ENCODE measurements around the gene SMC1B.
"Not testable (repeated sequence)": the region's sequence is repeated elsewhere in the genome, so short reads cannot be mapped to it uniquely, and the experiment has no call there.

The SMC1B gene

DNA sequence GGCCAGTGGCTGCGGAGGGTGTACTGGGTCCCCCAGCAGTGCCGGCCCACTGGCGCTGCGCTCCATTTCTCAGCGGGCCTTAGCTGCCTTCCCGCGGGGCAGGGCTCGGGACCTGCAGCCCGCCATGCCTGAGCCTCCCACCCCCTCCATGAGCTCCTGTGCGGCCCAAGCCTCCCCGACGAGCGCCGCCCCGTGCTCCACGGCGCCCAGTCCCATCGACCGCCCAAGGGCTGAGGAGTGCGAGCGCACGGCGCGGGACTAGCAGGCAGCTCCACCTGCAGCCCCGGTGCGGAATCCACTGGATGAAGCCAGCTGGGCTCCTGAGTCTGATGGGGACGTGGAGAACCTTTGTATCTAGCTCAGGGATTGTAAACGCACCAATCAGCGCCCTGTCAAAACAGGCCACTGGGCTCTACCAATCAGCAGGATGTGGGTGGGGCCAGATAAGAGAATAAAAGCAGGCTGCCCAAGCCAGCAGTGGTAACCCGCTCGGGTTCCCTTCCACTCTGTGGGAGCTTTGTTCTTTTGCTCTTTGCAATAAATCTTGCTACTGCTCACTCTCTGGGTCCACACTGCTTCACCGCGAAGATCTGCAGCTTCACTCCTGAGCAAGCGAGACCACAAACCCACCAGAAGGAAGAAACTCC, 23.6 kb upstream of the SMC1B start:
- not testable (repeated sequence) for H3K36me3 ChIP-seq (ENCODE audit: control insufficient read depth in 1 of 2, insufficient read depth in 2 of 2, low read length in 2 of 2); DNase-seq; H3K27ac ChIP-seq (ENCODE audit: low read depth, low read length); H2BK5ac ChIP-seq (ENCODE audit: low read depth, low read length, poor library complexity); H2AFZ ChIP-seq (ENCODE audit: insufficient read depth, low read length, poor library complexity); H3K14ac ChIP-seq (ENCODE audit: low read length); H2AK5ac ChIP-seq (ENCODE audit: low read length); H3K23ac ChIP-seq (ENCODE audit: low read length); H3K27me3 ChIP-seq (ENCODE audit: insufficient read depth, low read length); H4K12ac ChIP-seq (ENCODE audit: low read depth, low read length); H4K8ac ChIP-seq (ENCODE audit: low read depth, low read length); H3K18ac ChIP-seq (ENCODE audit: low read length); H3K4me2 ChIP-seq (ENCODE audit: low read length); H3K79me2 ChIP-seq (ENCODE audit: control insufficient read depth, insufficient read depth, low read length, poor library complexity); H2BK120ac ChIP-seq (ENCODE audit: insufficient read depth, low read length, poor library complexity); H3K4me3 ChIP-seq (ENCODE audit: low read depth, low read length); H3K9ac ChIP-seq (ENCODE audit: low read length); H3K4ac ChIP-seq (ENCODE audit: low read depth, low read length); H3K9me3 ChIP-seq (ENCODE audit: insufficient read depth, low read depth, low read length)
- Histone ChIP-seq H4K91ac (ENCODE audit: low read depth, low read length) (peak overlapping the region; percentile 26), H3K79me1 (ENCODE audit: low read length) (peaks cover 28% of the 10 kb centered on the region), H3K4me1 (ENCODE audit: control insufficient read depth in 1 of 2, insufficient read depth in 2 of 2, low read length in 2 of 2) (peaks cover 4 to 16% of the 10 kb centered on the region in 2 experiments), H2BK12ac (ENCODE audit: low read length) (peak overlapping the region; percentile 20)
- WGBS (ENCODE audit: extremely low coverage, insufficient coverage, insufficient read length): no CpG with 5 or more reads among the region's 34 CpGs

DNA sequence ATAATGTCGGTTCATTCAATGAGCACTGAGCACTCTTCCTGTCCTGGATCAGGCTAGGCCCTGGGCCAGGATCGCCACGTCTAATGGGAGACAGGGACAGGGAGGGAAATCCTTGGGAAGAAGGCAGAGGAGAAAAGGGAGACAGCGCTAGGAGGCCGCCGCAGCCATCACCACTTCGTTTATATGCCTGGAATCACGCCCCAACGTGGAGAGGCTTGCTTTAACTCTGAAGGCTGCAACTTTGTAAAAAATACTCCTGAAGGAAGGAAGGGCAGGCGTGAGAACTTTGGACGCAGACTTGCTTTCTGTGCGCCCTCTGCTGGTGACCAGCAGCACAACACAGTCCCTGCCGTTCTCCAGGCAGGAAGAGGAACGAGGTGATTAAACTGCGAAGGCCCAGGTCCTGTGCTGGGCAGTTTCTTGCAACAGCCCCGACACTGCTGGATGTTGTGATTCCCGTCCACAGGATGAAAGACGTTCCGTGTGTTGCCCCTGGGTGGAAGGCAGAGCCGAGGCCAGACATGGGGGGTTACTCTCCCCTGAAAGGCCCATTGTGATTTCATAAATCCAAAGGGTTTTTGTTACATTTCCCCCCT, 22.2 kb upstream of the SMC1B start:
- Histone ChIP-seq H3K14ac (ENCODE audit: low read length) (peak overlapping the region; percentile 24), H2BK5ac (ENCODE audit: low read depth, low read length, poor library complexity) (peak overlapping the region; percentile 58), H3K4ac (ENCODE audit: low read depth, low read length) (no peak overlapping the region), H2BK12ac (ENCODE audit: low read length) (peak overlapping the region; percentile 87), H3K4me3 (ENCODE audit: low read depth, low read length) (no peak overlapping the region), H3K36me3 (ENCODE audit: control insufficient read depth in 1 of 2, insufficient read depth in 2 of 2, low read length in 2 of 2) (no peaks in the 10 kb centered on the region), H2BK120ac (ENCODE audit: insufficient read depth, low read length, poor library complexity) (peak overlapping the region; percentile 75), H4K91ac (ENCODE audit: low read depth, low read length) (peak overlapping the region; percentile 84), H4K8ac (ENCODE audit: low read depth, low read length) (peak overlapping the region; percentile 73), H2AFZ (ENCODE audit: insufficient read depth, low read length, poor library complexity) (no peak overlapping the region), H3K23ac (ENCODE audit: low read length) (no peak overlapping the region), H3K9ac (ENCODE audit: low read length) (no peak overlapping the region), H3K27me3 (ENCODE audit: insufficient read depth, low read length) (no peaks in the 10 kb centered on the region), H3K27ac (ENCODE audit: low read depth, low read length) (peak overlapping the region; percentile 3), H4K12ac (ENCODE audit: low read depth, low read length) (no peak overlapping the region), H3K79me1 (ENCODE audit: low read length) (peaks cover 19% of the 10 kb centered on the region), H3K4me2 (ENCODE audit: low read length) (no peak overlapping the region), H3K18ac (ENCODE audit: low read length) (peak overlapping the region; percentile 37), H3K9me3 (ENCODE audit: insufficient read depth, low read depth, low read length) (no peaks in the 10 kb centered on the region), H3K4me1 (ENCODE audit: control insufficient read depth in 1 of 2, insufficient read depth in 2 of 2, low read length in 2 of 2) (peaks cover 0 to 9% of the 10 kb centered on the region in 2 experiments), H3K79me2 (ENCODE audit: control insufficient read depth, insufficient read depth, low read length, poor library complexity) (no peaks in the 10 kb centered on the region), H2AK5ac (ENCODE audit: low read length) (no peak overlapping the region)
- DNase-seq: peak; percentile 87 to 96
- no CpG with 5 or more reads among the region's 20 CpGs for WGBS (ENCODE audit: extremely low coverage, insufficient coverage, insufficient read length)

DNA sequence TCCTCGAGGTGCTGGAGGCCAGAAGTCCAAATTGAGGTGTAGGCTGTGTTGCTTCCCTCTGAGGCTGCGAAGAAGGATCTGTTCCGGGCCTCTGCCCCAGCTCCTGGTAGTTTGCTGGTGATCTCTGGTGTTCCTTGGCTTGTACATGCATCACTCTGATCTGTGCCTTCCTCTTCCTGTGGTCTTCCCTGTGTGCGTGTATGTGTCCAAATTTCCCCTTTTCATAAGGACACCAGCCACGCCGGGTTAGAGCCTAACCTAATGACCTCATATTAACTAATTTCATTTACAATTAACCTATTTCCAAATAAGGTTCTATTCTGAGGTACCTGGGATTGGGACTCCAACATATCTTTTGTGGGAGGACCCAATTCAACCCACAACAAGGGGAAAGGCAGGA, 21.6 kb upstream of the SMC1B start:
- Histone ChIP-seq H3K79me1 (ENCODE audit: low read length) (peaks cover 14% of the 10 kb centered on the region), H3K4me1 (ENCODE audit: control insufficient read depth in 1 of 2, insufficient read depth in 2 of 2, low read length in 2 of 2) (peaks cover 0 to 5% of the 10 kb centered on the region in 2 experiments), H2BK5ac (ENCODE audit: low read depth, low read length, poor library complexity) (no peak overlapping the region), H4K8ac (ENCODE audit: low read depth, low read length) (peak overlapping the region; percentile 59), H3K9ac (ENCODE audit: low read length) (no peak overlapping the region), H3K27me3 (ENCODE audit: insufficient read depth, low read length) (no peaks in the 10 kb centered on the region), H3K9me3 (ENCODE audit: insufficient read depth, low read depth, low read length) (no peaks in the 10 kb centered on the region), H2AFZ (ENCODE audit: insufficient read depth, low read length, poor library complexity) (no peak overlapping the region), H3K4ac (ENCODE audit: low read depth, low read length) (peak overlapping the region; percentile 16), H3K4me2 (ENCODE audit: low read length) (no peak overlapping the region), H2AK5ac (ENCODE audit: low read length) (peak overlapping the region; percentile 24), H3K79me2 (ENCODE audit: control insufficient read depth, insufficient read depth, low read length, poor library complexity) (no peaks in the 10 kb centered on the region), H2BK12ac (ENCODE audit: low read length) (peak overlapping the region; percentile 31), H2BK120ac (ENCODE audit: insufficient read depth, low read length, poor library complexity) (peak overlapping the region; percentile 41), H4K91ac (ENCODE audit: low read depth, low read length) (peak overlapping the region; percentile 82), H3K14ac (ENCODE audit: low read length) (no peak overlapping the region), H3K4me3 (ENCODE audit: low read depth, low read length) (no peak overlapping the region), H4K12ac (ENCODE audit: low read depth, low read length) (no peak overlapping the region), H3K27ac (ENCODE audit: low read depth, low read length) (no peak overlapping the region), H3K23ac (ENCODE audit: low read length) (no peak overlapping the region), H3K18ac (ENCODE audit: low read length) (no peak overlapping the region), H3K36me3 (ENCODE audit: control insufficient read depth in 1 of 2, insufficient read depth in 2 of 2, low read length in 2 of 2) (no peaks in the 10 kb centered on the region)
- no CpG with 5 or more reads among the region's 6 CpGs for whole genome bisulfite sequencing (ENCODE audit: extremely low coverage, insufficient coverage, insufficient read length)
- DNase-seq: no peak

DNA sequence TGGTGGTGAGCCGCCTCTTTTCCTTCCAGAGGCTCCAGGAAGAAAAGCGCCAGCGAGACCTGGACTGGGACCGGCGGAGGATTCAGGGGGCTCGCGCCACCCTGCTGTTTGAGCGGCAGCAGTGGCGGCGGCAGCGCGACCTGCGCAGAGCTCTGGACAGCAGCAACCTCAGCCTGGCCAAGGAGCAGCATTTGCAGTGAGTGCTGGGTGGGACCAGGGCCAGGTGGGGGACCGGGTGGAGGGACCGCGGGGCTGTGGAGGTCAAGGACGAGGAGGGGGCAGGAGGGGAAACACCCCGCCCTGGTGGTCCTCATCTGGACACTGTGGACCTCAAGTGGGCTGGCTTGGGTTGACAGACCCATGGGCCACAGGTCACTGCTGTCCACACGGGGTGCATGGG, 17.5 kb upstream of the SMC1B start:
- H2AK5ac ChIP-seq (ENCODE audit: low read length): no peak overlapping the region
- no CpG with 5 or more reads among the region's 19 CpGs for WGBS (ENCODE audit: extremely low coverage, insufficient coverage, insufficient read length)
- H3K27me3 ChIP-seq (ENCODE audit: insufficient read depth, low read length): no peaks in the 10 kb centered on the region
- H2BK120ac ChIP-seq (ENCODE audit: insufficient read depth, low read length, poor library complexity): no peak overlapping the region
- peaks cover 5% of the 10 kb centered on the region for H3K9me3 ChIP-seq (ENCODE audit: insufficient read depth, low read depth, low read length)
- H3K36me3 ChIP-seq (ENCODE audit: control insufficient read depth in 1 of 2, insufficient read depth in 2 of 2, low read length in 2 of 2): no peaks in the 10 kb centered on the region
- H2BK5ac ChIP-seq (ENCODE audit: low read depth, low read length, poor library complexity): no peak overlapping the region
- H4K12ac ChIP-seq (ENCODE audit: low read depth, low read length): no peak overlapping the region
- H3K14ac ChIP-seq (ENCODE audit: low read length): no peak overlapping the region
- no peak overlapping the region for H4K91ac ChIP-seq (ENCODE audit: low read depth, low read length)
- H3K4me3 ChIP-seq (ENCODE audit: low read depth, low read length): no peak overlapping the region
- no peak overlapping the region for H3K27ac ChIP-seq (ENCODE audit: low read depth, low read length)
- H3K79me1 ChIP-seq (ENCODE audit: low read length): peaks cover 8% of the 10 kb centered on the region
- no peak overlapping the region for H3K23ac ChIP-seq (ENCODE audit: low read length)
- no peak for DNase-seq
- H3K4me2 ChIP-seq (ENCODE audit: low read length): no peak overlapping the region
- peaks cover 0 to 4% of the 10 kb centered on the region in 2 experiments for H3K4me1 ChIP-seq (ENCODE audit: control insufficient read depth in 1 of 2, insufficient read depth in 2 of 2, low read length in 2 of 2)
- H2BK12ac ChIP-seq (ENCODE audit: low read length): no peak overlapping the region
- no peaks in the 10 kb centered on the region for H3K79me2 ChIP-seq (ENCODE audit: control insufficient read depth, insufficient read depth, low read length, poor library complexity)
- no peak overlapping the region for H3K4ac ChIP-seq (ENCODE audit: low read depth, low read length)
- H2AFZ ChIP-seq (ENCODE audit: insufficient read depth, low read length, poor library complexity): no peak overlapping the region
- no peak overlapping the region for H4K8ac ChIP-seq (ENCODE audit: low read depth, low read length)
- no peak overlapping the region for H3K18ac ChIP-seq (ENCODE audit: low read length)
- H3K9ac ChIP-seq (ENCODE audit: low read length): no peak overlapping the region

Data from trophoblast cell (in vitro differentiated cells and primary cell).